ENCODE data around the gene GPR17.
A peak's percentile ranks its signal among the peaks of the same experiment; 100 is the strongest.

The GPR17 gene

DNA sequence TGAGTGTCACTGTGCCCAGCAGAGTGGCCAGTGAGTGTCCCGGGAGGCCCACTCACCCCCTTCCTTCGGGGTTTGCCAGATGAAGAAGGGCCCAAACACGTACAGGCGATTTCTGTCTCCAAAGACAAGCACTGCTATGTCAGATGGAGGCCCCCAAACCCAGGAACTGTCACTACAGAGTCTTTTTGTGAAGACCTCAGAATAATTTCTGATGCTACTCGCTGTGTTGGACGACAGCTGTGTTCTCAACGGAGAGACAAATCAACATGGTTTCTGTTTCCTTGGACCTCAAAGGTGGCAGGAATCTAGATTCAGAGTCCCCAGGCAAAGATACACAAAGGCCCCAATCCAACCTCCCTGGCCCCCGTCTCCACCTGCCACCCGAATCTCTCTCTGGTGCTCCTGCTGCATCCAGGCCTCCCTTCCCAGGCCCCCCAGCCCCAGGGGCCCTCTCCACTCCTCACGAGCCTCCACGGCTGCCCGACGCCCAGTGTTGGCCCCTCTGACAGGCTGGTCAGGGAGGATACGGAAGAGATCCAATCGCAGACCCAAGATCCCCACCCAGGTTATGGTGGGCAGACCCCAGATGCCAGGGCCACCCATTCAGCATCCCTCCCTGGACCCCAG lies 2.4 kb upstream of the GPR17 start:
- DNase-seq, result no peak

GRCh38 chr2:127644066-127645025 lies 1.6 kb upstream of the GPR17 start:
- no peak for DNase-seq

GRCh38 chr2:127645026-127645394 lies 943 bp upstream of the GPR17 start:
- no peak for DNase-seq

DNA sequence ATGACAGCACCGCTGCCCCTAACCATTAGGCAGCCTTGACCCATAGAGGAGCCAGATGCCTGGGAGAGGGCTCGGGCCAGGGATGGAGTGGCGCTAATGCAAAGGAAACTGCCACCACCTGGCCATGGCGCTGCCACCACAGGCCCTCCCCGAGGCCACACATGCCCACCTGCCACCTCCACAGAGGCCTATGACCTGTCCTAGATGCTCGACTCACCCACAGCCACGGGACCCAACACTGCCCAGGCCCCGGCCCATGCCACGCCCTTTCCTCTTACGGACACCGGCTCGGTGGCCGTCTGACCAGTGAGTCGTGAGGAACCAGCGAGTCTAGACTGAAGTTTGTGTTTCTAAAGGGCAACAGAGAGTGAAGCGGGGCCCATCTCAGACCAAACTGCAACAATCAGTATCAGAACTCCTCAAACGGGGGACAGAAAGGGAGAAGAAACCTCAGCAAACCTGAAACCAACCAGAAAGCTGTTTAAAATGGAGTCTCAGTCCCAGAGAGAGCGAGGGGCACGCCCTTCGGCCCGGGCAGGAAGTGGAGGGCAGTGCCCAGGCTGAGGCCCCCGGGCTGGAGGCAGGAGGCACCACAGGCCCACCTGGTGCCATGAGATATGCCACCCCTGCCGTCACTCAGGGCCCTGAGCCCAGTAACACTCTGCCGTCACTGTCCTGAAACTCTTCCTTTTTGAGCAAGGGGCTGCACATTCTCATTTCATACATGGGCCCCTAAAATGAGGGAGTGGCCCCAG lies 711 bp downstream of the GPR17 start:
- DNase-seq, result no peak

GRCh38 chr2:127647242-127648190 lies 1.6 kb downstream of the GPR17 start:
- no peak for DNase-seq

GRCh38 chr2:127648321-127648720 lies 2.4 kb downstream of the GPR17 start:
- no peak for DNase-seq

DNA sequence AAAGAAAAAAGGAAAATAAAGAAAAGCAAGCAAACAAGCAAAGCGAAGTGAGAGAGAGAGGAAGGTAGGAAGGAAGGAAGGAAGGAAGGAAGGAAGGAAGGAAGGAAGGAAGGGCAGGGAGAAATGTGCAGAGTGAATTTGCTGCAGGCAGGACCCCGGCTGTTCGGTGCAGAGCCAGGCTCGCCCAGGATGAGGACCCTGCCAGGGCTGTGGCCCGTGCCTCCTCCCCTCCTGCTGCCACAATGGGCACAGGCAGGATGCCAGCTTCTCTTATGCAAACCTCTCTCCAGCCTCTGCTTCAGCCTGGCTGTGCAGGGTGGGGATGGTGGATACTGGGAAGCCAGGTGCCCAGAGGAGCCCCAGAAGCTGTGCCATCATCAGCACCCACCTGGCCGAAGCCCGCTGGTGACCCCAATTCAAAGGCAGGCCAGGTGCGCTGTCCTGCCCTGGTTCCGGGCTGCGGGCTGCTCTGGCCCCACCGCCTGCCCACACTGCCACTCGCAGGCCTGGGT lies 3.2 kb downstream of the GPR17 start:
- no peak for DNase-seq

DNA sequence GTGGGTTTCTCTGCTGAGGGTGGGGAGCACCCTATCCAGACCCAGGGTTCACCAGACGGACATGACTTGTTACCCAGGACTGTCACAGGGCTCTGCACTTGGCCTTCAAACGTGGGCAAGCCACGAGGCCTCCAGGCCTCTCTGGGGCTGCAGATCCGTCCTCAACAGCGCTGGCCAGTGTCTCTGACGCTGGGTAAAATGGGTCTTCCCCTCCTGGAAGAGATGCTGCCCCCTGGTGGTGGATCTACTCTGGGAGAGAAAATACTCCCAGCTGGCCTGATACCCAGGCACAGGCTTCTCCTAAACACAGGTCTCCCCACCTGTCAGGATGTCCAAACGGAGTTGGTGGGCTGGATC lies 3.7 kb downstream of the GPR17 start:
- DNase-seq, result peak in 1 of 2 experiments; percentile 22

DNA sequence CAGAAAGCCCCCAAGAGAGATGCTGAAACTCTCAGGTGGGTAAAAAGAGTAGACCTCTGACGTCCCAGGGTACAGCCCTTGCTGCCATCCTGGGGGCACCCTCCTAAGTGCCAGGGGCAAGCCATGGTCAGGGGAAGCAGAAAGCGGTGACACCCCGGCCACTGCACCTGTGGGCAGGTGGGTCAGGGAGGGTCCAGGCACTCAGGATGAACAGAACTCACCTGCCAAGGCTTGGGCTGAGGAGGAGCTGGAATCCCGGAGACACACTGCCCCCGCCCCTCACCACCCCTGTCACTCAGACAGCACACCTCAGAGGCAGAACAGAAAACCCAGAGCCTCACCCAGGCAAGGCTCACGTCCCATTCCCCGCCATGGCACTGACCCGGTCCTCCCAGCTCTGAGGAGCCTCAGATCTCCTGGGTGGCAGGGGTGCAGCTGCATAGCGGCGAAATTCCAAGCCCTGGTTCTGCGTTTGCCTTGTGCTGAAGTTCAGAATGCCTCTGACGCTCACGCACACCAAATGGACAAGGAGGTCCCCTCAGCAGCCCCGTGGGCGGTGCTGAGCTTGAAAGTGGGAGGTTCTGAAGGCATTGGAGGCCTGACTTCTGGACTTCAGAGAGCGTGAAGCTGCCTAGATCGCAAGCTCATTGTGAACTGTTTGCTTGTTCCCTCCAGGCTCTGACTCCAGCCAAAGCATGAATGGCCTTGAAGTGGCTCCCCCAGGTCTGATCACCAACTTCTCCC lies 4.3 kb downstream of the GPR17 start:
- no peak for DNase-seq

DNA sequence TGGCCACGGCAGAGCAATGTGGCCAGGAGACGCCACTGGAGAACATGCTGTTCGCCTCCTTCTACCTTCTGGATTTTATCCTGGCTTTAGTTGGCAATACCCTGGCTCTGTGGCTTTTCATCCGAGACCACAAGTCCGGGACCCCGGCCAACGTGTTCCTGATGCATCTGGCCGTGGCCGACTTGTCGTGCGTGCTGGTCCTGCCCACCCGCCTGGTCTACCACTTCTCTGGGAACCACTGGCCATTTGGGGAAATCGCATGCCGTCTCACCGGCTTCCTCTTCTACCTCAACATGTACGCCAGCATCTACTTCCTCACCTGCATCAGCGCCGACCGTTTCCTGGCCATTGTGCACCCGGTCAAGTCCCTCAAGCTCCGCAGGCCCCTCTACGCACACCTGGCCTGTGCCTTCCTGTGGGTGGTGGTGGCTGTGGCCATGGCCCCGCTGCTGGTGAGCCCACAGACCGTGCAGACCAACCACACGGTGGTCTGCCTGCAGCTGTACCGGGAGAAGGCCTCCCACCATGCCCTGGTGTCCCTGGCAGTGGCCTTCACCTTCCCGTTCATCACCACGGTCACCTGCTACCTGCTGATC lies 4.9 kb downstream of the GPR17 start:
- DNase-seq, result no peak

DNA sequence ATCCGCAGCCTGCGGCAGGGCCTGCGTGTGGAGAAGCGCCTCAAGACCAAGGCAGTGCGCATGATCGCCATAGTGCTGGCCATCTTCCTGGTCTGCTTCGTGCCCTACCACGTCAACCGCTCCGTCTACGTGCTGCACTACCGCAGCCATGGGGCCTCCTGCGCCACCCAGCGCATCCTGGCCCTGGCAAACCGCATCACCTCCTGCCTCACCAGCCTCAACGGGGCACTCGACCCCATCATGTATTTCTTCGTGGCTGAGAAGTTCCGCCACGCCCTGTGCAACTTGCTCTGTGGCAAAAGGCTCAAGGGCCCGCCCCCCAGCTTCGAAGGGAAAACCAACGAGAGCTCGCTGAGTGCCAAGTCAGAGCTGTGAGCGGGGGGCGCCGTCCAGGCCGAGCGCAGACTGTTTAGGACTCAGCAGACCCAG lies 5.4 kb downstream of the GPR17 start:
- DNase-seq, result no peak

DNA sequence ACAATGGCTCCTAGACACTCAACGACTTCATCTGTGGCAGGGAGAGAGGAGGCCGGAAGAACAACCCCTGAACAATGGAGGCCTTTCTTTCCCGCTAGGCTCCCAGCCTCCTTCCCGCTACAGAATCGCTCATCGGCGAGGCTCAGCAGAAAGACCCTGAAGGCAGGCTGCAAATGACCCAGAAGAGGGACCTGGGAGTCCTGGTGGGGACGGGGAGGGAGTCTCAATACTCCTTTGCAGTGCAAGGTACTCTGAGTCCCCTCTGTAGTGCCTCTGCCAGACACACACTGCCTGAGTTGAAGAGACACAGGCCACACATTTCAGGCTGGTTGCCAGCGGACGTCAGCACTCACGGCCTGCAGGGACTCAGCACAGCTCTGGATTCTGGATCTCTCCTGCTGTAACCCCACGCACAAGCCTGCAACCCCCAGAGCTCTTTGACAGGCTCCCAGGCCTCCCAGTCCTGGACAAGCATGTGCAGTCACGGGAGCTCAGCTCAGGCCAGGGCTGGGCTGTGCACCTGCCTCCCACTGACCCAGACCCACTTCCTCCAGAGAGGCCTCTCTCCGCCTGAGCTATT lies 6.1 kb downstream of the GPR17 start:
- DNase-seq, result no peak

GRCh38 chr2:127652786-127653357 lies 6.9 kb downstream of the GPR17 start:
- no peak for DNase-seq

DNA sequence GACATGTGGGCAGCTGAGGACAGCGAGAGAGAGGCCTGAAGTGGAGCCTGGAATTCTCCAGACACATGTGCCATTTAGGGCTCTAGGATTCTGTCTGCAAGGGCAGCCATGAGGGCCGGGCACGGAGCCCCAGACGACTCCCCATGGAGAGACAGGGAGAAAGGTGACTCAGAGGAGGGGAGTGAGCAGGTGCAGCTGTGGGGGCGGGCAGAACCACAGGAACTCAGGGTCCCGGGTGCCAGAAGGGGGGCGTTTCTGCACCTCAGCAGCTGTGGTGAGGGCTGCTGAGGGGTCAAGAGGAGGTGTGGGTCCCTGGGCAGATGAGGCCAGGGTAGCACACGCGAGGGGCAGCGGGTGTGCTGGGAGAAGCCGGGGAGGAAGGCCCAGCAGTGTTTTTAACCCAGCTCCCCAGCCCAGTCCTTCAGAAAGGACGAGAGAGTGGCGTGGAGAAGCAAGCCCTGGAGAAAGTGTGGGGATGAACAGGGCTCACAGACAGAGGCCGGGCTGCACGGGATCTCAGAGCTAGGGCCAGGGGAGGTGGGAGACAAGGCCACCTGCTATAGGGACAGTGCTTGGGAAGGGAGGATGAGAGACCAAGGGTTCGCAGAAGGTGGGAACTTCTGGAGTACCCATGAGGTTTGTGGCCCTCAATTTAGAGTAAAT lies 7.6 kb downstream of the GPR17 start:
- DNase-seq, result no peak

DNA sequence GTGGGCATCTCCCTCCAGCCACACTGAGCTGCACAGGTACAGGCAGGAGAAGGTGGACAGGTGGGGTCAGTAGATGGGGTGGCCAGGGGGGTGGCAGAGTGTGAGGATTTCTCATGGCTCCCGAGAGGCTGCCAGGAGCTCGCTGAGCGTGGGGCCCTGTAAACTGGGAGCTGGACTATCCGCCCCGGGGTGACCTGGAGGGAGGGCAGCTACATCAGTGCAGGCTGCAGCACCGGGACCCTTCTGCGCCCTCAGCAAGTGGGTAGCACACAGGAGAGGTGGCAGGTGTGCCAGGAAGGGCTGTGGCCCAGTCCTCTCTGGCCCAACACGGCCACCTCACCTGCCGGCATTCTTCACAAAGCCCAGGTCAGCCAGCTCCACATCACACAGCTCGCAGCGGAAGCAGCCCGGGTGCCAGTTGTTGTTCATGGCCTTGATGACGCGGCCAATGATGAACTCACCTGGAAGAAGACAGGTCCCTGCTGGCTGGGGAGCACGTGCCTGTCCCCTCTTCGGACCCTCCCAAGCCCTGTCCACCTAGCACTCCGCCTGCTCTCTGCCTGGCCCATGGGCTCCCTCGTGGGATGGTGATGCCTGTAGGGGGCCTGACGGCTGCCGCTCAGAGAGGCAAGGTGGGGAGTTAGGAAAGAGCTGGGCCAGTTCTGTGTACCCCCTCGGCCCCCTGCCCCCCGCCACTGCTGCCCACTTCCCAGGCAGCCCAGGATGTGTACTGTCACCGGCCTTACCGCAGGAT lies 8.3 kb downstream of the GPR17 start:
- no peak for DNase-seq

GRCh38 chr2:127654838-127655175 lies 8.9 kb downstream of the GPR17 start:
- DNase-seq, result no peak

GRCh38 chr2:127655209-127656073 lies 9.5 kb downstream of the GPR17 start:
- no peak for DNase-seq

All from NCI-H187 (cell line).